RWPE1 (cell line): ENCODE measurements around the gene MOSPD3.

Experiments
- CTCF ChIA-PET: fragments of 350-600 bp; sonication (Branson Sonifier 250); formaldehyde crosslinking; extraction: SDS; loops from one replicate; lab custom pipeline; 2021; lab: Yijun Ruan, JAX
- POLR2A ChIA-PET: fragments of 400-600 bp; formaldehyde crosslinking; extraction: SDS; loops from one replicate; lab custom pipeline; 2020; ENCODE audit warnings: antibody characterized with exemption; ENCODE audit not compliant: low non-redundant PET; lab: Yijun Ruan, JAX
- DNase-seq: peaks from one replicate; pipeline ENCODE4 v3.0.0; 2012; ENCODE audit warnings: low spot score
- H3K27ac ChIP-seq: fragments of 450-650 bp; 2 replicates; pipeline ENCODE4 v1.5.1; 2017
- TF ChIP-seq, protein P1 (sequence below): fragments of 450-650 bp; conservative IDR thresholded peaks from 2 replicates; pipeline ENCODE4 v1.5.1; 2017; ENCODE audit warnings: low read depth, mild to moderate bottlenecking

MOSPD3 gene

GRCh38 chr7:100590077-100590737, 22.1 kb upstream of the MOSPD3 start:
- no peak for DNase-seq
- POLR2A ChIA-PET, result no interaction called here
- CTCF ChIA-PET, result interaction anchor here (0.6 kb wide), 1 partner anchor 15 kb away, joined by 4 read pairs; no protein-coding TSS in a partner anchor

GRCh38 chr7:100591596-100591995, 20.7 kb upstream of the MOSPD3 start:
- no peak for DNase-seq
- ChIA-PET CTCF (interaction anchor here (0.6 kb wide), 1 partner anchor 134 kb away, joined by 3 read pairs; no protein-coding TSS in a partner anchor), POLR2A (no interaction called here)
- H3K27ac ChIP-seq, result no peak overlapping the region
- TF ChIP-seq, protein P1, sequence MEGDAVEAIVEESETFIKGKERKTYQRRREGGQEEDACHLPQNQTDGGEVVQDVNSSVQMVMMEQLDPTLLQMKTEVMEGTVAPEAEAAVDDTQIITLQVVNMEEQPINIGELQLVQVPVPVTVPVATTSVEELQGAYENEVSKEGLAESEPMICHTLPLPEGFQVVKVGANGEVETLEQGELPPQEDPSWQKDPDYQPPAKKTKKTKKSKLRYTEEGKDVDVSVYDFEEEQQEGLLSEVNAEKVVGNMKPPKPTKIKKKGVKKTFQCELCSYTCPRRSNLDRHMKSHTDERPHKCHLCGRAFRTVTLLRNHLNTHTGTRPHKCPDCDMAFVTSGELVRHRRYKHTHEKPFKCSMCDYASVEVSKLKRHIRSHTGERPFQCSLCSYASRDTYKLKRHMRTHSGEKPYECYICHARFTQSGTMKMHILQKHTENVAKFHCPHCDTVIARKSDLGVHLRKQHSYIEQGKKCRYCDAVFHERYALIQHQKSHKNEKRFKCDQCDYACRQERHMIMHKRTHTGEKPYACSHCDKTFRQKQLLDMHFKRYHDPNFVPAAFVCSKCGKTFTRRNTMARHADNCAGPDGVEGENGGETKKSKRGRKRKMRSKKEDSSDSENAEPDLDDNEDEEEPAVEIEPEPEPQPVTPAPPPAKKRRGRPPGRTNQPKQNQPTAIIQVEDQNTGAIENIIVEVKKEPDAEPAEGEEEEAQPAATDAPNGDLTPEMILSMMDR, result no peak

More at GRCh38 chr7:100590077-100590737, 22.1 kb upstream of the MOSPD3 start:
- no peak overlapping the region for H3K27ac ChIP-seq
- TF ChIP-seq, protein P1, result no peak

- no peak overlapping the region for H3K27ac ChIP-seq
- ChIA-PET CTCF (interaction anchor here (0.6 to 0.8 kb wide), 2 partner anchors 34 to 35 kb away, joined by 3 to 4 read pairs; no protein-coding TSS in a partner anchor), POLR2A (no interaction called here)
- no peak for DNase-seq
- TF ChIP-seq, protein P1, result no peak
Observed at GRCh38 chr7:100595188-100595587, 17.2 kb upstream of the MOSPD3 start.

DNA sequence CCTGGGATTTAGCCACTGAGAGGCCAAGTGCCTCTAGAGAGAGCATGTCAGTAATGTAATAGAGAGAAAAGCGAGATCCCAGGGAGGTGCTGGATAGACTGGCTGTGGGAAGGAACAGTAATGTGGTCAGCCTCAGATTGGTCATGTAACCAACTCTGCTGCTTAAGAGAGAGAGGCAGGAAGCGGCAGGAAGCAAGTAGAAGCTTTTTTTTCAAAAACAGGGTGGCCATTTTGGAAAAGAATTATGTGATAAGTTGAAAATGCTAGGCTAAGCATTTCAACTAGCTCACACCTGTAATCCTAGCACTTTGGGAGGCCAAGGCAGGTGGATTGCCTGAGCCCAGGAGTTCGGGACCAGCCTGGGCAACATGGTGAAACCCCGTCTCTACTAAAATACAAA, 13.9 kb upstream of the MOSPD3 start:
- no peak overlapping the region for H3K27ac ChIP-seq
- TF ChIP-seq, protein P1, result no peak
- ChIA-PET POLR2A (no interaction called here), CTCF (interaction anchor here (0.6 kb wide), 2 partner anchors 12 to 43 kb away, joined by 3 to 4 read pairs; partner anchors contain the start of genes FBXO24 and LRCH4)
- no peak for DNase-seq

DNA sequence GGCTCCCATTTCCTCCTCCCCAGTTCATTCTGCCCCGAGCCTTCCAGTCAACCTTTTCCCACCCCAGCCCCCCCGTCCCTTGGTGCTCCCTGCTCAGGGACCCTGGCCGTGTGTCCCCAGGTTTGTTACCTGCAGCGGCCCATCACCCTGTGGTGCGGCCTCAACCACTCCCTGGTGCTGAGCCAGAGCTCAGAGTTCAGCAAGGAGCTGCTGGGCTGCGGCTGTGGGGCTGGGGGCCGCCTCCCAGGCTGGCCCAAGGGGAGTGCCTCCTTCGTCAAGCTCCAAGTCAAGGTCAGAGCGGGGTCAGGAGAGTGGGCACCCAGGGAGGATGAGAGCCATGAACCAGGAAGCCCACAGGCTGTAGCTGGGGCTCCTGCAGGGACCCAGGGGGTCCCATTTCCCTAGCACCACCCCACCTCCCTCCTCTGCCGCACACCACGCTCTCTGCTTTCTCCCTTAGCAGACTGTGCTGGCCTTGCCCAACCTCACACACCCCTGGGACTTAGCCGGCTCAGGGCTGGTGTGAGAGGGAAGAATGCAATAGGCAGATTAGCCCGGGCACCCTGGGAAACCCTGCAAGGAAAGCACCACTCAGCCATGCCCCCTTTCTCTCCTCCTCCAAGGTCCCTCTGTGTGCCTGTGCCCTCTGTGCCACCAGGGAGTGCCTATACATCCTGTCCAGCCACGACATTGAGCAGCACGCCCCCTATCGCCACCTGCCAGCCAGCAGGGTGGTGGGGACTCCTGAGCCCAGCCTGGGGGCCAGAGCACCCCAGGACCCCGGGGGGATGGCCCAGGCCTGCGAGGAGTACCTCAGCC, 12.2 kb upstream of the MOSPD3 start:
- ChIA-PET CTCF (no interaction called here), POLR2A (no interaction called here)
- DNase-seq, result no peak
- TF ChIP-seq, protein P1, result no peak
- no peak overlapping the region for H3K27ac ChIP-seq

- POLR2A ChIA-PET, result no interaction called here
- TF ChIP-seq, protein P1, result no peak
- CTCF ChIA-PET, result no interaction called here
- no peak for DNase-seq
- H3K27ac ChIP-seq, result no peak overlapping the region
Observed at GRCh38 chr7:100600730-100601038, 11.7 kb upstream of the MOSPD3 start.
